ENCODE data around the gene TTC22. TPM values are rescaled to one million over a fixed set of nuclear protein-coding genes. Genes with fewer than 3 reads are reported as not detected.

The TTC22 gene
- total RNA-seq, 1 donor = under 0.01 TPM

GRCh38 chr1:54835131-54835898, 34.2 kb upstream of the TTC22 start:
- DNase-seq (ENCODE audit: low read depth) = no peak
- no peak for TF ChIP-seq CTCF (IDR thresholded peaks at IDR 0.05; ENCODE audit: insufficient read depth, low read length)
- no peak overlapping the region for H3K4me3 ChIP-seq (ENCODE audit: low read depth, low read length)

GRCh38 chr1:54834007-54834541, 33.0 kb upstream of the TTC22 start:
- no peak for TF ChIP-seq CTCF (IDR thresholded peaks at IDR 0.05; ENCODE audit: insufficient read depth, low read length)
- H3K4me3 ChIP-seq (ENCODE audit: low read depth, low read length) = no peak overlapping the region
- no peak for DNase-seq (ENCODE audit: low read depth)

GRCh38 chr1:54833121-54833520, 32.0 kb upstream of the TTC22 start:
- DNase-seq (ENCODE audit: low read depth) = no peak
- no peak for TF ChIP-seq CTCF (IDR thresholded peaks at IDR 0.05; ENCODE audit: insufficient read depth, low read length)
- no peak overlapping the region for H3K4me3 ChIP-seq (ENCODE audit: low read depth, low read length)

GRCh38 chr1:54826226-54826816, 25.2 kb upstream of the TTC22 start:
- no peak for TF ChIP-seq CTCF (IDR thresholded peaks at IDR 0.05; ENCODE audit: insufficient read depth, low read length)
- H3K4me3 ChIP-seq (ENCODE audit: low read depth, low read length) = no peak overlapping the region
- no peak for DNase-seq (ENCODE audit: low read depth)

- TF ChIP-seq CTCF (IDR thresholded peaks at IDR 0.05; ENCODE audit: insufficient read depth, low read length) = no peak
- DNase-seq (ENCODE audit: low read depth) = no peak
- H3K4me3 ChIP-seq (ENCODE audit: low read depth, low read length) = no peak overlapping the region
Measured at GRCh38 chr1:54825696-54826095, 24.6 kb upstream of the TTC22 start.

GRCh38 chr1:54823670-54824069, 22.5 kb upstream of the TTC22 start:
- TF ChIP-seq CTCF (IDR thresholded peaks at IDR 0.05; ENCODE audit: insufficient read depth, low read length) = no peak
- no peak for DNase-seq (ENCODE audit: low read depth)
- no peak overlapping the region for H3K4me3 ChIP-seq (ENCODE audit: low read depth, low read length)
